Stimulated activated naive CD8-positive, alpha-beta T cell treated with anti-CD3 and anti-CD28 coated beads, Interleukin-15, amount 100 ng/mL, for 72 hours (primary cell): Measurements from ENCODE around the gene C19orf12.
A peak's percentile ranks its signal among the peaks of the same experiment; 100 is the strongest.

Experiments used
- ATAC-seq: fragments of 150-1000 bp; cut with Tn5 transposase; 2 replicates; pipeline ENCODE4 v1.10.0; 2021; ENCODE audit warnings: mild to moderate bottlenecking, moderate library complexity
- DNase-seq, 2 donors: peaks; one replicate each; pipeline ENCODE4 v3.0.0; 2021 to 2022
- H3K27ac Mint-ChIP-seq, 2 donors: one replicate each; pipeline ENCODE4 v1.8.0; 2022; ENCODE audit warnings: mild to moderate bottlenecking in 2 of 2, mixed read lengths in 2 of 2, moderate library complexity in 2 of 2
- H3K27me3 Mint-ChIP-seq: one replicate; pipeline ENCODE4 v1.8.0; 2022; ENCODE audit warnings: mixed read lengths
- H3K4me1 Mint-ChIP-seq: one replicate; pipeline ENCODE4 v1.8.0; 2022; ENCODE audit warnings: mild to moderate bottlenecking, mixed read lengths
- H3K4me3 Mint-ChIP-seq, 2 donors: one replicate each; pipeline ENCODE4 v1.8.0; 2022; ENCODE audit warnings: mild to moderate bottlenecking in 2 of 2, mixed read lengths in 2 of 2, moderate library complexity in 1 of 2
- H3K9me3 Mint-ChIP-seq, 2 donors: one replicate each; pipeline ENCODE4 v1.8.0; 2022; ENCODE audit warnings: mixed read lengths in 2 of 2

Gene C19orf12

GRCh38 chr19:29714953-29715700 is at the start of gene C19orf12:
Gene C19orf12 (minus strand): TSS chr19:29715261. CDS start chr19:29708413, 6,848 bp downstream.
- Mint-ChIP-seq H3K27me3 (no peaks in the 10 kb centered on the region), H3K9me3 (no peaks in the 10 kb centered on the region), H3K4me3 (peak within 1 kb of the TSS; percentile 95 to 97), H3K27ac (peak within 1 kb of the TSS; percentile 98 to 99), H3K4me1 (peaks cover 58% of the 10 kb centered on the region)
- ATAC-seq: peak; percentile 76
- DNase-seq: peak; percentile 70 to 82

GRCh38 chr19:29764361-29764760 is 49.3 kb upstream of the C19orf12 start:
- Mint-ChIP-seq H3K4me3 (no peak overlapping the region), H3K9me3 (no peaks in the 10 kb centered on the region), H3K4me1 (no peaks in the 10 kb centered on the region), H3K27ac (no peak overlapping the region), H3K27me3 (peaks cover 9% of the 10 kb centered on the region)
- DNase-seq (no peak), ATAC-seq (no peak)

- Mint-ChIP-seq H3K9me3 (no peaks in the 10 kb centered on the region), H3K4me3 (no peak overlapping the region), H3K4me1 (no peaks in the 10 kb centered on the region), H3K27me3 (peaks cover 9% of the 10 kb centered on the region), H3K27ac (no peak overlapping the region)
- DNase-seq (no peak), ATAC-seq (no peak)
Observed at GRCh38 chr19:29763196-29763595, 48.1 kb upstream of the C19orf12 start.

GRCh38 chr19:29761575-29762232 is 46.6 kb upstream of the C19orf12 start:
- H3K27me3 Mint-ChIP-seq: peaks cover 9% of the 10 kb centered on the region
- no peak for DNase-seq
- no peak for ATAC-seq
- H3K4me3 Mint-ChIP-seq: no peak overlapping the region
- no peaks in the 10 kb centered on the region for H3K4me1 Mint-ChIP-seq
- H3K27ac Mint-ChIP-seq: peak overlapping the region in 1 of 2 donors; percentile 40
- H3K9me3 Mint-ChIP-seq: no peaks in the 10 kb centered on the region

GRCh38 chr19:29760752-29761502 is 45.9 kb upstream of the C19orf12 start:
- ATAC-seq (no peak), DNase-seq (no peak)
- Mint-ChIP-seq H3K4me1 (no peaks in the 10 kb centered on the region), H3K27ac (no peak overlapping the region), H3K4me3 (no peak overlapping the region), H3K27me3 (peaks cover 9% of the 10 kb centered on the region), H3K9me3 (no peaks in the 10 kb centered on the region)

GRCh38 chr19:29759359-29759758 is 44.3 kb upstream of the C19orf12 start:
- Mint-ChIP-seq H3K9me3 (no peaks in the 10 kb centered on the region), H3K27me3 (peaks cover 9% of the 10 kb centered on the region), H3K4me3 (no peak overlapping the region), H3K4me1 (no peaks in the 10 kb centered on the region), H3K27ac (no peak overlapping the region)
- DNase-seq: no peak
- ATAC-seq: no peak

- Mint-ChIP-seq H3K4me1 (no peaks in the 10 kb centered on the region), H3K4me3 (no peak overlapping the region), H3K9me3 (no peaks in the 10 kb centered on the region), H3K27ac (no peak overlapping the region), H3K27me3 (peaks cover 9% of the 10 kb centered on the region)
- no peak for DNase-seq
- no peak for ATAC-seq
Observed at GRCh38 chr19:29758863-29759262, 43.8 kb upstream of the C19orf12 start.

- H3K27me3 Mint-ChIP-seq: peaks cover 9% of the 10 kb centered on the region
- no peaks in the 10 kb centered on the region for H3K4me1 Mint-ChIP-seq
- H3K9me3 Mint-ChIP-seq: no peaks in the 10 kb centered on the region
- ATAC-seq: no peak
- no peak overlapping the region for H3K27ac Mint-ChIP-seq
- DNase-seq: no peak
- H3K4me3 Mint-ChIP-seq: no peak overlapping the region
Observed at GRCh38 chr19:29757551-29757950, 42.5 kb upstream of the C19orf12 start.

GRCh38 chr19:29753934-29754305 is 38.9 kb upstream of the C19orf12 start:
- H3K27ac Mint-ChIP-seq: no peak overlapping the region
- no peak overlapping the region for H3K4me3 Mint-ChIP-seq
- DNase-seq: no peak
- H3K27me3 Mint-ChIP-seq: no peaks in the 10 kb centered on the region
- ATAC-seq: no peak
- no peaks in the 10 kb centered on the region for H3K4me1 Mint-ChIP-seq
- no peaks in the 10 kb centered on the region for H3K9me3 Mint-ChIP-seq

GRCh38 chr19:29753190-29753933 is 38.3 kb upstream of the C19orf12 start:
- no peaks in the 10 kb centered on the region for H3K27me3 Mint-ChIP-seq
- no peaks in the 10 kb centered on the region for H3K4me1 Mint-ChIP-seq
- DNase-seq (no peak), ATAC-seq (no peak)
- H3K27ac Mint-ChIP-seq: peak overlapping the region in 1 of 2 donors; percentile 29
- H3K4me3 Mint-ChIP-seq: no peak overlapping the region
- no peaks in the 10 kb centered on the region for H3K9me3 Mint-ChIP-seq

- Mint-ChIP-seq H3K27me3 (no peaks in the 10 kb centered on the region), H3K9me3 (no peaks in the 10 kb centered on the region), H3K27ac (no peak overlapping the region), H3K4me3 (no peak overlapping the region), H3K4me1 (no peaks in the 10 kb centered on the region)
- no peak for DNase-seq
- ATAC-seq: no peak
Observed at GRCh38 chr19:29752450-29753025, 37.5 kb upstream of the C19orf12 start.

GRCh38 chr19:29751932-29752331 is 36.9 kb upstream of the C19orf12 start:
- Mint-ChIP-seq H3K4me3 (no peak overlapping the region), H3K27me3 (no peaks in the 10 kb centered on the region), H3K9me3 (no peaks in the 10 kb centered on the region), H3K4me1 (no peaks in the 10 kb centered on the region), H3K27ac (no peak overlapping the region)
- ATAC-seq (no peak), DNase-seq (no peak)

GRCh38 chr19:29750001-29750400 is 34.9 kb upstream of the C19orf12 start:
- no peak for DNase-seq
- no peak overlapping the region for H3K27ac Mint-ChIP-seq
- H3K4me3 Mint-ChIP-seq: no peak overlapping the region
- no peak for ATAC-seq
- no peaks in the 10 kb centered on the region for H3K4me1 Mint-ChIP-seq
- no peaks in the 10 kb centered on the region for H3K9me3 Mint-ChIP-seq
- no peaks in the 10 kb centered on the region for H3K27me3 Mint-ChIP-seq

GRCh38 chr19:29748996-29749849 is 34.2 kb upstream of the C19orf12 start:
- H3K9me3 Mint-ChIP-seq: no peaks in the 10 kb centered on the region
- H3K27ac Mint-ChIP-seq: no peak overlapping the region
- no peak for DNase-seq
- no peak overlapping the region for H3K4me3 Mint-ChIP-seq
- no peak for ATAC-seq
- no peaks in the 10 kb centered on the region for H3K27me3 Mint-ChIP-seq
- H3K4me1 Mint-ChIP-seq: no peaks in the 10 kb centered on the region
